ENCODE data around the gene BORCS6.

The BORCS6 gene

GRCh38 chr17:8147805-8148404 lies 42.1 kb downstream of the BORCS6 start:
- TF ChIP-seq CTCF (IDR thresholded peaks at IDR 0.05), result no peak

GRCh38 chr17:8147141-8147804 lies 42.7 kb downstream of the BORCS6 start:
- no peak for TF ChIP-seq CTCF (IDR thresholded peaks at IDR 0.05)

GRCh38 chr17:8146381-8147140 lies 43.4 kb downstream of the BORCS6 start:
- TF ChIP-seq CTCF (IDR thresholded peaks at IDR 0.05), result no peak

- TF ChIP-seq CTCF (IDR thresholded peaks at IDR 0.05), result no peak
Measured at GRCh38 chr17:8145811-8146210, 44.2 kb downstream of the BORCS6 start.

GRCh38 chr17:8144401-8145231 lies 45.4 kb downstream of the BORCS6 start:
- TF ChIP-seq CTCF (IDR thresholded peaks at IDR 0.05), result no peak

GRCh38 chr17:8143581-8144400 lies 46.2 kb downstream of the BORCS6 start:
- no peak for TF ChIP-seq CTCF (IDR thresholded peaks at IDR 0.05)
